SH-SY5Y (cell line): Measurements from ENCODE around the gene ST6GALNAC2.

ENCODE experiments used
- GATA2 ChIP-seq: IDR thresholded peaks from 2 replicates; pipeline ENCODE4 v1.6.1; 2011; ENCODE audit warnings: mild to moderate bottlenecking, low read depth, low read length
- GATA3 ChIP-seq: IDR thresholded peaks from 2 replicates; pipeline ENCODE4 v1.6.1; 2011; ENCODE audit warnings: low read depth, mild to moderate bottlenecking, low read length, moderate library complexity

DNA sequence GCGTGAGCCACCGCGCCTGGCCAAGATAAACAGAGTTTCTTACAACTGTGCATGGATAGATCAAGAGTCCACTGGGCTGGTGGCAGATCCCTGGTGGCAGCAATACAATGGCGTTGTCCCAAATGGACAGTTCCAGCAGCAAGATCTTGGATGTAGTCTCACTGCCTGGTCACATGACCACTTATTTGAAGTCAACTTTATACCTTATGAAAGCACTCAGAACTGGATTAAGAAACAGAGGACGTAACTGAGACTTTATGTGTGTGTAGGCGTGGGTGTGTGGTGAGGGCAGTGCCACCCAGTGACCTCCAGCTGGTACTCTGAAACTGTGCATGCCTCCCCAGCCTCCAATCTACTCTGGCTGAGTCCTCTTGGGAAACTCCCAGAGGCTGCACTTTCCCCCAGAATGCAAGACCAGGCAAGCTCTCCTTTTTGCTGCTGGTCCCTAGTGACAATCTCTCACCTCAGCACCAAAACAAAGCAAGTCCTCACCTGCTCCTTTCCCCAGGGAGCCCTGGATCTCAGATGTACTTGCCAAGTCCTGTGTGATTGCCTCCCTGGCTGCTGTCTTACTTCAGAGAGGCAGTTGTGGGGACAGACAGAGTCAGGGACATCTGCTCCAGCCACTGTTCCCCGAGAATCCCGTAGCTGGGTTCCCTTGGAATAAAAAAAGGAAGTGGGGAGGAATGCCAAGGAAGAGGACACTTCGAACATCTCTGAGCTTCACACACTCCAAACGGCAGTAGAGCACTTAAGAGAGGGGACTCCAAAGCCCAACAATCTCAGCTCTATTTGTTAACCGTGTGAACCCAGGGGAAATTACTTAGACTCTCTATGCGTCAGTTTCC is 11.7 kb upstream of the ST6GALNAC2 start:
- TF ChIP-seq GATA2 (no peak), GATA3 (no peak)
